ENCODE measurements around the gene SMCHD1. TPM values are rescaled to one million over a fixed set of nuclear protein-coding genes. Genes with fewer than 3 reads are reported as not detected.
A peak's percentile ranks its signal among the peaks of the same experiment; 100 is the strongest.
"Not testable (repeated sequence)": the region's sequence is repeated elsewhere in the genome, so short reads cannot be mapped to it uniquely, and the experiment has no call there.

Gene SMCHD1
- total RNA-seq, 6 experiments from 2014 or later, result 13.9 to 31.0 (median 17.3) TPM

DNA sequence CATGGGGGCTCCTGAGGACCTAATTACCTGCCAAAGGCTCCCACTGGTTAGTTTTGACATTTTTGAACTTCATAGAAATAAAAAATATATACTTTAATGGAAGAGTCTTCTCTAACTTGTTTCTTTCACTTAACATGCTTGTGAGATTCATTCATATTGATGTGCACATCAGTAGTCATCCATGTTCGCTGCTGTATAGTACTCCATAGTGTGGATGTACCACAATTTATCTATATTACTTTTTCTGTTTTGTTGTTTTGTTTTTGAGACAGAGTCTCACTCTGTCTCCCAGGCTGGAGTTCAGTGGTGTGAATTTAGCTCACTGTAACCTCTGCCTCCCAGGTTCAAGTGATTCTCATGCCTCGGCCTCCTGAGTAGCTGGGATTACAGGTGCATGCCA is 168.4 kb downstream of the SMCHD1 start:
- WGBS (ENCODE audit: insufficient coverage, low coverage, low lambda C conversion rate, missing lambda C conversion rate), result 94% methylated on average over 2 of the region's 2 CpGs
- Histone ChIP-seq H3K4me3 (no peak overlapping the region), H3K9me3 (no peaks in the 10 kb centered on the region), H3K4me1 (no peaks in the 10 kb centered on the region), H3K36me3 (no peaks in the 10 kb centered on the region), H3K27me3 (no peaks in the 10 kb centered on the region), H3K27ac (no peak overlapping the region)
- TF ChIP-seq, protein P1, sequence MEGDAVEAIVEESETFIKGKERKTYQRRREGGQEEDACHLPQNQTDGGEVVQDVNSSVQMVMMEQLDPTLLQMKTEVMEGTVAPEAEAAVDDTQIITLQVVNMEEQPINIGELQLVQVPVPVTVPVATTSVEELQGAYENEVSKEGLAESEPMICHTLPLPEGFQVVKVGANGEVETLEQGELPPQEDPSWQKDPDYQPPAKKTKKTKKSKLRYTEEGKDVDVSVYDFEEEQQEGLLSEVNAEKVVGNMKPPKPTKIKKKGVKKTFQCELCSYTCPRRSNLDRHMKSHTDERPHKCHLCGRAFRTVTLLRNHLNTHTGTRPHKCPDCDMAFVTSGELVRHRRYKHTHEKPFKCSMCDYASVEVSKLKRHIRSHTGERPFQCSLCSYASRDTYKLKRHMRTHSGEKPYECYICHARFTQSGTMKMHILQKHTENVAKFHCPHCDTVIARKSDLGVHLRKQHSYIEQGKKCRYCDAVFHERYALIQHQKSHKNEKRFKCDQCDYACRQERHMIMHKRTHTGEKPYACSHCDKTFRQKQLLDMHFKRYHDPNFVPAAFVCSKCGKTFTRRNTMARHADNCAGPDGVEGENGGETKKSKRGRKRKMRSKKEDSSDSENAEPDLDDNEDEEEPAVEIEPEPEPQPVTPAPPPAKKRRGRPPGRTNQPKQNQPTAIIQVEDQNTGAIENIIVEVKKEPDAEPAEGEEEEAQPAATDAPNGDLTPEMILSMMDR (IDR thresholded peaks at IDR 0.05), result no peak
- TF ChIP-seq POLR2A (IDR thresholded peaks at IDR 0.05), result no peak
- ATAC-seq, result no peak
- no peak for DNase-seq
- intact Hi-C loops (cut with DNase I), result no loop called here

DNA sequence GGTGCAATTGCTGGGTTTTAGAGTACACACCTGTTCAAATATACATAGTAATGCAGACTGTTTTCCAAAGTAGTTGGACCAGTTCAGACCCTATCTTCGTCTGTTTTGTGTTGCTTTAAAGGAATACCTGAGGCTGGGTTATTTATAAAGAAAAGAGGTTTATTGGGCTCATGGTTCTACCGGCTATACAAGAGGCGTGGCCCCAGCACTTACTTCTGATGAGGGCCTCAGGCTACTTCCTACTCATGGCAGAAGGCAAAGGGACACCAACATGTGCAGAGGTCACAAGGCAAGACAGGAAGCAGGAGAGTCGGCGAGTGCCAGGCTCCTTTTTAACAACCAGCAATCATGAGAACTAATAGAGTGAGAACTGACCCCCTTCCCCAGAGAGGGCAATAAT is 169.3 kb downstream of the SMCHD1 start:
- intact Hi-C loops (cut with DNase I), result no loop called here
- WGBS (ENCODE audit: insufficient coverage, low coverage, low lambda C conversion rate, missing lambda C conversion rate), result 77% methylated on average over 3 of the region's 5 CpGs
- Histone ChIP-seq H3K4me3 (no peak overlapping the region), H3K36me3 (no peaks in the 10 kb centered on the region), H3K4me1 (no peaks in the 10 kb centered on the region), H3K27me3 (no peaks in the 10 kb centered on the region), H3K27ac (no peak overlapping the region), H3K9me3 (no peaks in the 10 kb centered on the region)
- TF ChIP-seq, protein P1 (IDR thresholded peaks at IDR 0.05), result no peak
- no peak for TF ChIP-seq POLR2A (IDR thresholded peaks at IDR 0.05)
- DNase-seq (no peak), ATAC-seq (no peak)

DNA sequence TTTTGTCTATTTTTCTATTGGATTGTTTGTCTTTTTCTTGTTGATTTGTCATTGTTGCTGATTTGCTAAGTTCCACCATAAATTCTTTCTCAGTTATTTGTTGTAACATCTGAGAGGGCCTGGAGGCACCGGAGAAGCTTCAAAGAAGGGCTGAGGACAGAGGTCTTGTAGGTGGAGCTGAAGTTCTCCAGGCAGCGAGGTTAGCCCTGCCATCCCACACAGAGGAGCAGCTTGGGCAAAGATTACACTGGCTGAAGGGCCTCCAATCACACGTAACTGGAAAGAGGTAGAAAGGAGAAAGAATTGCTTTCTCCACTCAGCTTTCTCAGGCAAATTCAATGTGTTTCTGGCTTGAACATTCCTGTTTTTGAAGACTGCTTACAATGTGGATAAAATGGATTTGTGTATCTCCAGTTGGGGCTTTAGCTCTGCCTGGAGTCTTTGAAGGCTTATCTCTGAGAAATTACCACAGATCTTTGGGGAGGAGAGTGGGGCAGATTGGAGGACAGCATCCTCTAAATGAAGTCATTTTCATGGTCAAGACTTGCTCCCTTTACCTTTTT is 170.2 kb downstream of the SMCHD1 start:
- no peaks in the 10 kb centered on the region for H3K4me1 ChIP-seq
- no peaks in the 10 kb centered on the region for H3K9me3 ChIP-seq
- 86% methylated on average over 3 of the region's 3 CpGs for WGBS (ENCODE audit: insufficient coverage, low coverage, low lambda C conversion rate, missing lambda C conversion rate)
- H3K36me3 ChIP-seq, result no peaks in the 10 kb centered on the region
- TF ChIP-seq, protein P1 (IDR thresholded peaks at IDR 0.05), result no peak
- no peak for TF ChIP-seq POLR2A (IDR thresholded peaks at IDR 0.05)
- ATAC-seq, result no peak
- H3K4me3 ChIP-seq, result no peak overlapping the region
- H3K27me3 ChIP-seq, result no peaks in the 10 kb centered on the region
- intact Hi-C loops (cut with DNase I), result no loop called here
- no peak for DNase-seq
- no peak overlapping the region for H3K27ac ChIP-seq

DNA sequence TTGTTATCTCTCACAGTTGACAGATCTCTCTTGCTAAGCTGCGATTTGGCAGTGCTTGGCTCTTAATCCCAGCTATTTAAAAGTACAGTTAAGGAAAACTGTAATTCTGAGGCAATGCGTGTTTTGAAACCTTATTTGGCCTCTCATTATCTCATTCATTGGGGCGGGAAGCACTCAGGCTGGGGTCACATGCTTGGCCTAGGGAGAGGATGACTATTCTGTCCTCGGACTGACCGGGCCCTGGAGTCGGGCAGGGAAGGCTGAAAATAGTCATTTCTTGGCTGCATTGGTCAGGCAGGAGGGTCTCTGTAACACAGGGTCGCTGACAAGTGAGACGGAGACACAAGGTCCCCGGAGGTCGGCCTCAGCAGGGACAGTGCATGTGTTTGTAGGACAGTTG is 171.1 kb downstream of the SMCHD1 start:
- WGBS (ENCODE audit: insufficient coverage, low coverage, low lambda C conversion rate, missing lambda C conversion rate), result 54% methylated on average over 10 of the region's 10 CpGs
- ATAC-seq, result peak; percentile 19 to 56 (median 36)
- Histone ChIP-seq H3K36me3 (no peaks in the 10 kb centered on the region), H3K27me3 (no peaks in the 10 kb centered on the region), H3K9me3 (no peaks in the 10 kb centered on the region), H3K4me1 (no peaks in the 10 kb centered on the region), H3K27ac (no peak overlapping the region), H3K4me3 (no peak overlapping the region)
- intact Hi-C loops (cut with DNase I), result no loop called here
- no peak for DNase-seq
- no peak for TF ChIP-seq POLR2A (IDR thresholded peaks at IDR 0.05)
- TF ChIP-seq, protein P1 (IDR thresholded peaks at IDR 0.05), result no peak

DNA sequence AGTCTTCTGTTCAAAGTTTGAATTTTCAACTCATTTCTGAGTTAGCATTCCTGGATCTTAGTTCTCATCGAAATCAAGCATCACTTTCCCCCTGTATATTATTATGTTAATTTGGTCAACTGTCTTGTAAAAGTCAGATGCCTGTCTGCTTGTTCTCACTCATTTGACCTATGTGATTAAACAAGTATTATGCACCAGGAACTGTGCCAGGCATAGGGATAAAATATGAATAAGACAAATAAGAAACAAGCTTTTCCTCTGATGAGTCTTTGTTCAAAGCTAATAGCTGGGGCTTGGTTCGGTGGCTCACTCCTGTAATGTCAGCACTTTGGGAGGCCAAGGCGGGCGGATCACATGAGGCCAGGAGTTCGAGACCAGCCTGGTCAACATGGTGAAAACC is 171.5 kb downstream of the SMCHD1 start:
- no peak for ATAC-seq
- 62% methylated on average over 3 of the region's 5 CpGs for WGBS (ENCODE audit: insufficient coverage, low coverage, low lambda C conversion rate, missing lambda C conversion rate)
- intact Hi-C loops (cut with DNase I), result no loop called here

GRCh38 chr18:2836118-2836517 is 180.6 kb downstream of the SMCHD1 start:
- DNase-seq; H3K9me3 ChIP-seq; intact Hi-C loops (cut with DNase I); ATAC-seq; H3K4me3 ChIP-seq; H3K27me3 ChIP-seq; H3K27ac ChIP-seq; H3K36me3 ChIP-seq; H3K4me1 ChIP-seq: not testable (repeated sequence)
- 81% methylated on average over 3 of the region's 3 CpGs for WGBS (ENCODE audit: insufficient coverage, low coverage, low lambda C conversion rate, missing lambda C conversion rate)

More for the DNA sequence above, 171.5 kb downstream of the SMCHD1 start:
- H3K27me3 ChIP-seq, result no peaks in the 10 kb centered on the region
- no peaks in the 10 kb centered on the region for H3K36me3 ChIP-seq
- no peak overlapping the region for H3K4me3 ChIP-seq
- no peak overlapping the region for H3K27ac ChIP-seq
- DNase-seq, result no peak
- TF ChIP-seq POLR2A (IDR thresholded peaks at IDR 0.05), result no peak
- TF ChIP-seq, protein P1 (IDR thresholded peaks at IDR 0.05), result no peak
- no peaks in the 10 kb centered on the region for H3K9me3 ChIP-seq
- H3K4me1 ChIP-seq, result no peaks in the 10 kb centered on the region

DNA sequence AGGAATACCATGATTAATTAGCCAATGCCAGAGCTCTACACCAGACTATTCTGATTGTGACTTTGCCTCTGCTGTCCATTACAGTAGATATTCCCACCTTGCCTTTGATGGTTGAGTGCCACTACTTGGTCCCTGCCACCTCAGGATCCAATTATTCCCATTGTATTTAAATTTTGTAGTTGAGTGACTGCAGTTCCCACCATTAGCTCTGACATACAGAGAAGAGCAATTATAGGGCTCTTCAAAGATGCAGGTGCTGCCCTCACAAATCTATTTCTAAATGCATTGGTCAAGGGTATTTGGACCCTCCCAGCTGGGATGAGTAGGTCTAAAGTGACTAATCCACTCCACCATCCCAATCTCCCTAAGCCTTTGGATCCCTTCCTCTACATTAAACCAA is 181.8 kb downstream of the SMCHD1 start:
- H3K9me3 ChIP-seq; DNase-seq; H3K27ac ChIP-seq; H3K27me3 ChIP-seq; intact Hi-C loops (cut with DNase I); ATAC-seq; H3K36me3 ChIP-seq; H3K4me1 ChIP-seq; H3K4me3 ChIP-seq: not testable (repeated sequence)

Measured in right lobe of liver (tissue), 6 donors.